Tibial nerve (tissue), 4 donors: ENCODE data around the gene GNAZ.
"Not testable (repeated sequence)": the region's sequence is repeated elsewhere in the genome, so short reads cannot be mapped to it uniquely, and the experiment has no call there.

ENCODE experiments used
- EP300 ChIP-seq, 2 donors: sonication (generic); formaldehyde crosslinking; IDR thresholded peaks; one replicate each; pipeline ENCODE4 v1.6.1; 2017; ENCODE audit warnings: antibody characterized with exemption in 2 of 2, mild to moderate bottlenecking in 1 of 2
- POLR2A ChIP-seq, 2 donors: fragments of 450-650 bp; IDR thresholded peaks; one replicate each; pipeline ENCODE4 v1.6.1; 2017; ENCODE audit warnings: antibody characterized with exemption in 2 of 2, mild to moderate bottlenecking in 2 of 2, moderate library complexity in 2 of 2
- TF ChIP-seq, protein P1 (sequence below), 5 experiments: fragments of 200-600 bp in 3 of 5; fragments of 450-650 bp in 2 of 5; sonication (generic) in 3 of 5; IDR thresholded peaks; one replicate each; pipeline ENCODE4 v1.5.1; 2016 to 2019; ENCODE audit warnings: antibody characterized with exemption in 5 of 5, mild to moderate bottlenecking in 3 of 5, moderate library complexity in 2 of 5

DNA sequence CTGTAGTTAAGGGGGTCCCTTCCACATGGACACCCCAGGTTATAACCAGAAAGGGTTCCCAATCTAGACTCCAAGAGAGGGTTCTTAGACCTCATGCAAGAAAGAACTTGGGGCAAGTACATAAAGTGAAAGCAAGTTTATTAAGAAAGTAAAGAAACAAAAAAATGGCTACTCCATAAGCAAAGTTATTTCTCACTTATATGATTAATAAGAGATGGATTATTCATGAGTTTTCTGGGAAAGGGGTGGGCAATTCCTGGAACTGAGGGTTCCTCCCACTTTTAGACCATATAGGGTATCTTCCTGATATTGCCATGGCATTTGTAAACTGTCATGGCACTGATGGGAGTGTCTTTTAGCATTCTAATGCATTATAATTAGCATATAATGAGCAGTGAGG, 42.5 kb upstream of the GNAZ start:
- TF ChIP-seq, protein P1, sequence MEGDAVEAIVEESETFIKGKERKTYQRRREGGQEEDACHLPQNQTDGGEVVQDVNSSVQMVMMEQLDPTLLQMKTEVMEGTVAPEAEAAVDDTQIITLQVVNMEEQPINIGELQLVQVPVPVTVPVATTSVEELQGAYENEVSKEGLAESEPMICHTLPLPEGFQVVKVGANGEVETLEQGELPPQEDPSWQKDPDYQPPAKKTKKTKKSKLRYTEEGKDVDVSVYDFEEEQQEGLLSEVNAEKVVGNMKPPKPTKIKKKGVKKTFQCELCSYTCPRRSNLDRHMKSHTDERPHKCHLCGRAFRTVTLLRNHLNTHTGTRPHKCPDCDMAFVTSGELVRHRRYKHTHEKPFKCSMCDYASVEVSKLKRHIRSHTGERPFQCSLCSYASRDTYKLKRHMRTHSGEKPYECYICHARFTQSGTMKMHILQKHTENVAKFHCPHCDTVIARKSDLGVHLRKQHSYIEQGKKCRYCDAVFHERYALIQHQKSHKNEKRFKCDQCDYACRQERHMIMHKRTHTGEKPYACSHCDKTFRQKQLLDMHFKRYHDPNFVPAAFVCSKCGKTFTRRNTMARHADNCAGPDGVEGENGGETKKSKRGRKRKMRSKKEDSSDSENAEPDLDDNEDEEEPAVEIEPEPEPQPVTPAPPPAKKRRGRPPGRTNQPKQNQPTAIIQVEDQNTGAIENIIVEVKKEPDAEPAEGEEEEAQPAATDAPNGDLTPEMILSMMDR (IDR thresholded peaks at IDR 0.05) = not testable (repeated sequence)
- not testable (repeated sequence) for TF ChIP-seq EP300, POLR2A (IDR thresholded peaks at IDR 0.05)
